Duodenal mucosa (tissue), 2 donors: ENCODE results near the gene CCDC81.

ENCODE experiments used
- H3K27ac ChIP-seq: one replicate; pipeline ENCODE4 v1.7.0; 2013; ENCODE audit warnings: low read depth, low read length
- H3K27me3 ChIP-seq, 2 donors: one replicate each; pipeline ENCODE4 v1.7.0; 2013; ENCODE audit warnings: low read length in 2 of 2, control low read depth in 1 of 2; ENCODE audit not compliant: insufficient read depth in 2 of 2, control insufficient read depth in 1 of 2
- H3K36me3 ChIP-seq, 2 donors: one replicate each; pipeline ENCODE4 v1.7.0; 2013; ENCODE audit warnings: low read length in 2 of 2, control low read depth in 1 of 2; ENCODE audit not compliant: insufficient read depth in 2 of 2, control insufficient read depth in 1 of 2
- H3K4me1 ChIP-seq, 2 donors: one replicate each; pipeline ENCODE4 v1.7.0; 2013; ENCODE audit warnings: low read length in 2 of 2, control low read depth in 1 of 2; ENCODE audit not compliant: insufficient read depth in 2 of 2, control insufficient read depth in 1 of 2
- H3K4me3 ChIP-seq, 2 donors: one replicate each; pipeline ENCODE4 v1.7.0; 2013; ENCODE audit warnings: low read length in 2 of 2, low read depth in 1 of 2
- H3K9ac ChIP-seq, 2 donors: one replicate each; pipeline ENCODE4 v1.7.0; 2013; ENCODE audit warnings: low read length in 2 of 2, low read depth in 1 of 2
- H3K9me3 ChIP-seq, 2 donors: one replicate each; pipeline ENCODE4 v1.7.0; 2013; ENCODE audit warnings: low read length in 2 of 2, control low read depth in 1 of 2; ENCODE audit not compliant: control insufficient read depth in 1 of 2

CCDC81 gene

GRCh38 chr11:86386283-86386682, 11.6 kb downstream of the CCDC81 start:
- Histone ChIP-seq H3K27ac (no peak overlapping the region), H3K4me1 (peaks cover 0 to 3% of the 10 kb centered on the region in 2 donors), H3K4me3 (no peak overlapping the region), H3K36me3 (no peaks in the 10 kb centered on the region), H3K9me3 (no peaks in the 10 kb centered on the region), H3K9ac (no peak overlapping the region), H3K27me3 (no peaks in the 10 kb centered on the region)

DNA sequence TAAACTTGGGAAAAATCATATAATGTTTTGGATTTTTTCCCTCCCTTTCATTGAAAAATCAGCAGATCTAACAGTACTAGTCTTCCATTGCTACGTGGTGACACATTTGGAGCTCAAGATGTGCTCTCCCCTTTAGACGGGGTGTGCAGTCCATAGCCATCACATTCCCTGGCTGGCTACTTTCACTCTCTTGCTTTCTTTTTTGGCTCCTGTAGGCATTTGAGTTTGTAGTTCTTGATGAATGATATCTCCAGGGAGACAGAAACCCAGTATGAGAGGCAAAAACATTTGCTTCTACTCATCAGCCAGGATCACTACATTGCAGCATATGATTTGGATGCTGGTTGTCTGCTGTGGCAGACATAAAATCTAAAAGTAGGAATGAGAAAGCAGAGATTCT, 12.1 kb downstream of the CCDC81 start:
- H3K27me3 ChIP-seq, result no peaks in the 10 kb centered on the region
- H3K27ac ChIP-seq, result no peak overlapping the region
- H3K36me3 ChIP-seq, result no peaks in the 10 kb centered on the region
- H3K4me3 ChIP-seq, result no peak overlapping the region
- peaks cover 0 to 3% of the 10 kb centered on the region in 2 donors for H3K4me1 ChIP-seq
- no peak overlapping the region for H3K9ac ChIP-seq
- H3K9me3 ChIP-seq, result no peaks in the 10 kb centered on the region

DNA sequence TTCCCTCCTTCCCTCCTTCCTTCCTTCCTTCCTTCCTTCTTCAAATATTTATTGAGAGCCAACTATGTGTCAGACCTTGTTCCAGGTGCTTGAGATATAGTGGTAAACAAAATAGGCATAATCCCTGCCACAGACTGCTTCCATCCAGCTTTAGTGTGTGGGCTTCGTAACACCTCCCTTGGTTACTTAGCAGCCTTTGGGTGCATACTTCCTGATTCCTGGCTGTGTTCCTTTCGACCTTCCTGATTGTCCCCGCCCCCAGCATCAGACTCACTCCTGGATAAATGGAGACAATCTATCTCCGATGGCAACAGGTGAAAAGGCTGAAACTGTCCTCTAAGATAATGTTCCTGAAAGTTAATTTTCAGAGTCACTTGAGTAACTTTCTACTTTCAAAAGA, 13.5 kb downstream of the CCDC81 start:
- H3K9ac ChIP-seq, result no peak overlapping the region

DNA sequence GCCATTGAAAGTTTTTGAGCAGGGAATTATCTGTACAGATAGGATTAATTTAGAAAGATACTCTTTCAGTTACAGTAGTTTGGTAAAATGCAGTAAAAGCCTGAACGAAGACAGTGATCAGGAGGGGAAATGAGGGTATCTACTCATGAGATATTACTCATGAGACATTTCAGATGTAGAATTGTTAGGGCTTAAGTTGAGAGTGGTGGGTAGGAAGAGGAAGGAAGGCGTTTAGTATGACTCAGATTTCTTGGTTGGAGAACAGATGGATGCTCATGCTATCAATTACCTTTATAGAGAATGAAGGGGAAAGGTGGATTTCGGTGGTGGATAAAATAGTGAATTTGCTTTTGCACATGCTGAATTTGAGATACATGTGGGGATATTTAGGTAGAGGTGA, 15.8 kb downstream of the CCDC81 start:
- H3K27ac ChIP-seq, result no peak overlapping the region
- H3K36me3 ChIP-seq, result no peaks in the 10 kb centered on the region
- H3K27me3 ChIP-seq, result no peaks in the 10 kb centered on the region
- peaks cover 0 to 3% of the 10 kb centered on the region in 2 donors for H3K4me1 ChIP-seq
- H3K9me3 ChIP-seq, result no peaks in the 10 kb centered on the region
- no peak overlapping the region for H3K9ac ChIP-seq
- no peak overlapping the region for H3K4me3 ChIP-seq

More for the DNA sequence above, 13.5 kb downstream of the CCDC81 start:
- peaks cover 0 to 3% of the 10 kb centered on the region in 2 donors for H3K4me1 ChIP-seq
- no peak overlapping the region for H3K4me3 ChIP-seq
- H3K27me3 ChIP-seq, result no peaks in the 10 kb centered on the region
- H3K36me3 ChIP-seq, result no peaks in the 10 kb centered on the region
- no peaks in the 10 kb centered on the region for H3K9me3 ChIP-seq
- no peak overlapping the region for H3K27ac ChIP-seq

DNA sequence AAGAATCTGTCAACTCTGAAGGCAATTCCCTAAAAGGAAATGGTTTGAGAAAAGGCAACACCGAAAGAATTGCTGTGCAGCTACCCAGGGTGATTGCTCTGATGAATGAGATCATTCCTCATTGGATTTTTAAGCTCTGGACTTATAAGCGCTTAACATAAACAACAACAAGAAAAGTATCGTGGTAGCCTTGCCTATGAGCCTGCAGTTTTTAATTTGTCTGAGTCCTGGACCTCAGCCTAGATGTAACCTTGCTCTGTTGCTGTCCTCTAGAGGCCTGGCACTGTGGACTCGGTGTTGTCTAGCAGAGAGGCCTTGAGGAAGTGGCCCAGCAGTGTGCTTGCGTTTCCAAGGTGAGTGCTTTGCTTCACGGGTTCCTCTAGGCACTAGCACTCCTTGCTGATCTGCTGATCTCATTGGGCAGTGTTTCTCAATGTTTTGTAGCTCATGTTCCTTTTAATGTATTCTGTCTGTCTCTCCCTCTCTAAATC, 20.4 kb downstream of the CCDC81 start:
- Histone ChIP-seq H3K9ac (no peak overlapping the region), H3K4me3 (no peak overlapping the region), H3K4me1 (no peaks in the 10 kb centered on the region), H3K36me3 (no peaks in the 10 kb centered on the region), H3K9me3 (no peaks in the 10 kb centered on the region), H3K27ac (no peak overlapping the region), H3K27me3 (no peaks in the 10 kb centered on the region)

GRCh38 chr11:86396396-86396795, 21.7 kb downstream of the CCDC81 start:
- Histone ChIP-seq H3K9me3 (no peaks in the 10 kb centered on the region), H3K9ac (no peak overlapping the region), H3K4me3 (no peak overlapping the region), H3K36me3 (no peaks in the 10 kb centered on the region), H3K27me3 (no peaks in the 10 kb centered on the region), H3K4me1 (no peaks in the 10 kb centered on the region), H3K27ac (no peak overlapping the region)

DNA sequence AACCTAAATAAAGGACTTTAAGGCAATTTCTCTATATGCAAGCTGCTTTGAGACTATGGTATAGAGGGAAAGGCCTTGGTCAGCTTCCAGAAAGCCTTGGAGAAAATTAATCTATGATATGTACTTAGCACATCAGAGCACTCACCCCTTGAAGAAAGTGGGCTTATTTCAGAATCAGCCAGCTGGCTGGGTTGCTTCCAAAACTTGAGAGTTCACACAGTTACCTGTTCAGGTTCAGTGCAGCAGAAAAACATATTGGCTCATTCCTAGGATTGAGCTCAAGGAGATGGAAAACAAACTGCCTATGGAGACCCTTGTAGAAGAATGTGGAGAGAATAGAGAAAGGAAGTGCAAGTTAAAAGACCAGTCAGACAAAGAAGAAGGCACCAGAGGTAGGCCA, 22.7 kb downstream of the CCDC81 start:
- no peaks in the 10 kb centered on the region for H3K4me1 ChIP-seq

DNA sequence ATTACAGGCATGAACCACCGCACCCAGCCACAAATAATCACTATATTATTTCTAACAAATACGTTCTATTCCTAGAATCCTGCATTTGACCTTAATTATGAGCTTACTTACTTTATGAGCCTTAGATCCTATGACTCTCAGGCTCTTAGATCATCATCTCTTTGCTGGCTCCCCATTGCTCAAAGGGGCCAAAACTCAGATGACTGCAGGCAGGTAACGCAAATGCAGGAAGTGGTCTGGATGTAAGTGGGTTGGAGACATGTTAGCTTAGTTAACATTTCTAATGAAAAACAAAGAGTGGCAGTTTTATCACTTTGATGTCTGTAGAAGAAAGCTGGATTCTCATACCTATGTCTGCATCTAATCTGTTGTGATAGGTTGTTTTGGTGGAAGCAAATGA, 23.4 kb downstream of the CCDC81 start:
- no peaks in the 10 kb centered on the region for H3K27me3 ChIP-seq
- no peak overlapping the region for H3K27ac ChIP-seq
- no peaks in the 10 kb centered on the region for H3K36me3 ChIP-seq
- no peaks in the 10 kb centered on the region for H3K4me1 ChIP-seq
- no peak overlapping the region for H3K9ac ChIP-seq
- no peaks in the 10 kb centered on the region for H3K9me3 ChIP-seq
- H3K4me3 ChIP-seq, result no peak overlapping the region

More for the DNA sequence above, 22.7 kb downstream of the CCDC81 start:
- Histone ChIP-seq H3K36me3 (no peaks in the 10 kb centered on the region), H3K27me3 (no peaks in the 10 kb centered on the region), H3K9me3 (no peaks in the 10 kb centered on the region), H3K9ac (no peak overlapping the region), H3K4me3 (no peak overlapping the region), H3K27ac (no peak overlapping the region)

- no peak overlapping the region for H3K4me3 ChIP-seq
- no peaks in the 10 kb centered on the region for H3K27me3 ChIP-seq
- no peaks in the 10 kb centered on the region for H3K4me1 ChIP-seq
- H3K9ac ChIP-seq, result no peak overlapping the region
- no peaks in the 10 kb centered on the region for H3K36me3 ChIP-seq
- H3K27ac ChIP-seq, result no peak overlapping the region
- H3K9me3 ChIP-seq, result no peaks in the 10 kb centered on the region
These were observed 28.8 kb downstream of the CCDC81 start for GRCh38 chr11:86403458-86403857.

DNA sequence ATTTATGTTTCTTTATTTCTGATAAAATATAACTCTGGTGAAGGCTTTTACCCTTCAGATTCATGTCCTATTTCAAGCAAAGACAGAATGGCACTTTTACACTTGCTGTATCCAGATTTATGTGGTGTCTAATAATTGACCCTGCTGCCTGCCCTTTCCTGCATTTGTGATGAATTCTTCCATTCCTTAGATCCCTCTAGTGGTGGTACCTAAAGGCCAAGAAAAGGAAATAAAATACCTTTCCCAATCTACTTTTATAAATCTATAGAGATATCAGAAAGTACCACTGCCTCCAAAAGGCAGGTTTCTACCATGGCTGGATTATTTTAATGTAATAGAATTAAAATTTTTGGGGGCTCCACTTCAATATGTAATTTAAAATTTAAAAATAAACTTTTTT, 34.2 kb downstream of the CCDC81 start:
- Histone ChIP-seq H3K4me3 (no peak overlapping the region), H3K9me3 (no peaks in the 10 kb centered on the region), H3K27ac (no peak overlapping the region), H3K36me3 (no peaks in the 10 kb centered on the region), H3K27me3 (no peaks in the 10 kb centered on the region), H3K4me1 (no peaks in the 10 kb centered on the region), H3K9ac (no peak overlapping the region)

DNA sequence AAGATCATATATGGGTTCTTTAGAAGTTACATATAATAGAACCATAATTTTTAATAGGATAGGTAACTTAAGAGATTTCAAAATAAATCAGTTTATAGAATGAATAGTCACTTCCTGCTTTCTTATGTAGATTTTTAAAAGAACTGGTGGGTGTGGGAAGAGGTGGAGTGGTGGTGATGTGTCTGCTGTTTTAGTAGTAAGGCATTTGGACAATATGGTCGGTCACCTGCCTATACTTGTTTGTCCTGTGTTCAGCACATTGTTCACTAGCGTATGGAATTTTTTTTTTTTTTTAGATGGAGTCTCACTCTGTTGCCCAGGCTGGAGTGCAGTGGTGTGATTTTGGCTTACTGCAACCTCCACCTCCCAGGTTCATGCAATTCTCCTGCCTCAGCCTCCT, 39.3 kb downstream of the CCDC81 start:
- no peak overlapping the region for H3K4me3 ChIP-seq
- no peaks in the 10 kb centered on the region for H3K36me3 ChIP-seq

More for the DNA sequence above, 39.3 kb downstream of the CCDC81 start:
- Histone ChIP-seq H3K27ac (no peak overlapping the region), H3K9me3 (no peaks in the 10 kb centered on the region), H3K4me1 (no peaks in the 10 kb centered on the region), H3K9ac (no peak overlapping the region), H3K27me3 (no peaks in the 10 kb centered on the region)
